ENCODE data around the gene TSTD2. TPM values are rescaled to one million over a fixed set of nuclear protein-coding genes. Genes with fewer than 3 reads are reported as not detected.

Gene TSTD2
- total RNA-seq (ENCODE audit: low replicate concordance), result 16.2 and 16.8 TPM in 2 replicates

GRCh38 chr9:97632985-97633858 is at the start of gene TSTD2, which contains the start of gene NCBP1:
Gene TSTD2 (minus strand): TSS chr9:97633368. CDS start chr9:97627562, 5,806 bp downstream.
Gene NCBP1 (plus strand): TSS chr9:97633821. CDS start chr9:97633882, 61 bp downstream.

Other genes starting within 250 kb of the TSTD2 start
- 4.4 and 5.8 TPM in 2 replicates for gene TDRD7, start 221.3 kb downstream of the TSTD2 start, total RNA-seq (ENCODE audit: low replicate concordance)
- 0.12 and 0.30 TPM in 2 replicates for gene TMOD1, start 131.7 kb downstream of the TSTD2 start, total RNA-seq (ENCODE audit: low replicate concordance)
- gene NCBP1, start 453 bp upstream of the TSTD2 start, total RNA-seq (ENCODE audit: low replicate concordance), result 29.5 and 32.9 TPM in 2 replicates
- gene XPA, start 64.0 kb upstream of the TSTD2 start, total RNA-seq (ENCODE audit: low replicate concordance), result 6.5 and 10.4 TPM in 2 replicates
- gene FOXE1, start 219.9 kb upstream of the TSTD2 start, total RNA-seq (ENCODE audit: low replicate concordance), result not detected in 2 replicates